ENCODE data around the gene MAPK8IP1.

- no peak for TF ChIP-seq EZH2 (IDR thresholded peaks at IDR 0.05)
- no peak for TF ChIP-seq POLR2AphosphoS5 (IDR thresholded peaks at IDR 0.05; ENCODE audit: borderline replicate concordance, low read depth, low read length)
Observed at GRCh38 chr11:45924927-45925326, 39.5 kb downstream of the MAPK8IP1 start.

All from SK-N-MC (cell line).